IMR-90 (cell line): Measurements from ENCODE around the gene IFFO2.

Experiments used
- BHLHE40 ChIP-seq: fragments of 150-350 bp; IDR thresholded peaks from 2 replicates; pipeline ENCODE4 v1.6.1; 2016; ENCODE audit warnings: mild to moderate bottlenecking, low read depth, low read length
- CEBPB ChIP-seq: IDR thresholded peaks from 2 replicates; pipeline ENCODE4 v1.6.1; 2012; ENCODE audit warnings: low read depth, low read length, improper control_type of control experiment
- CHD1 ChIP-seq: IDR thresholded peaks from 2 replicates; pipeline ENCODE4 v1.6.1; 2012; ENCODE audit warnings: low read depth, low read length, improper control_type of control experiment
- CTCF ChIP-seq: conservative IDR thresholded peaks from 2 replicates; pipeline ENCODE4 v1.5.1; 2012; ENCODE audit warnings: mild to moderate bottlenecking, low read depth, low read length, improper control_type of control experiment
- ELK1 ChIP-seq: fragments of 150-350 bp; IDR thresholded peaks from 2 replicates; pipeline ENCODE4 v1.6.1; 2016; ENCODE audit warnings: low read depth, mild to moderate bottlenecking, low read length, moderate library complexity, borderline replicate concordance
- FOS ChIP-seq: fragments of 150-350 bp; IDR thresholded peaks from 2 replicates; pipeline ENCODE4 v1.6.1; 2016; ENCODE audit warnings: low read depth, low read length
- MAFK ChIP-seq: IDR thresholded peaks from 2 replicates; pipeline ENCODE4 v1.6.1; 2012; ENCODE audit warnings: low read depth, low read length, improper control_type of control experiment
- MAZ ChIP-seq: IDR thresholded peaks from 2 replicates; pipeline ENCODE4 v1.6.1; 2012; ENCODE audit warnings: low read depth, mild to moderate bottlenecking, low read length, improper control_type of control experiment, moderate library complexity, borderline replicate concordance
- MXI1 ChIP-seq: IDR thresholded peaks from 2 replicates; pipeline ENCODE4 v1.6.1; 2012; ENCODE audit warnings: low read depth, mild to moderate bottlenecking, low read length, moderate library complexity, borderline replicate concordance
- POLR2A ChIP-seq: IDR thresholded peaks from 2 replicates; pipeline ENCODE4 v1.6.1; 2012; ENCODE audit warnings: mild to moderate bottlenecking, low read depth, low read length
- RAD21 ChIP-seq: IDR thresholded peaks from 2 replicates; pipeline ENCODE4 v1.6.1; 2012; ENCODE audit warnings: low read length, improper control_type of control experiment
- RFX5 ChIP-seq: IDR thresholded peaks from 2 replicates; pipeline ENCODE4 v1.8.0; 2012; ENCODE audit warnings: low read depth, mild to moderate bottlenecking, low read length, moderate library complexity
- SMC3 ChIP-seq: fragments of 150-350 bp; IDR thresholded peaks from 2 replicates; pipeline ENCODE4 v1.6.1; 2016; ENCODE audit warnings: low read depth, mild to moderate bottlenecking, antibody characterized with exemption, low read length, moderate library complexity
- USF2 ChIP-seq: fragments of 150-350 bp; IDR thresholded peaks from 2 replicates; pipeline ENCODE4 v1.6.1; 2017; ENCODE audit warnings: mild to moderate bottlenecking, antibody characterized with exemption, low read length, low read depth

- TF ChIP-seq CTCF (no peak), USF2 (no peak), CHD1 (no peak), FOS (peak; percentile 51; the same call in 1 of the 2 replicates), CEBPB (no peak), POLR2A (no peak), RAD21 (no peak), MXI1 (no peak), MAFK (no peak), ELK1 (no peak), SMC3 (no peak), MAZ (no peak), RFX5 (no peak), BHLHE40 (peak; percentile 36; the same call in 1 of the 2 replicates)
These were observed 47.2 kb upstream of the IFFO2 start for GRCh38 chr1:19003371-19004290.
